Measurements from ENCODE around the gene TBC1D13. TPM values are rescaled to one million over a fixed set of nuclear protein-coding genes. Genes with fewer than 3 reads are reported as not detected.
"Not testable (repeated sequence)": the region's sequence is repeated elsewhere in the genome, so short reads cannot be mapped to it uniquely, and the experiment has no call there.

Gene TBC1D13
- total RNA-seq, 1 donor from 2014 or later, result 27.1 TPM

DNA sequence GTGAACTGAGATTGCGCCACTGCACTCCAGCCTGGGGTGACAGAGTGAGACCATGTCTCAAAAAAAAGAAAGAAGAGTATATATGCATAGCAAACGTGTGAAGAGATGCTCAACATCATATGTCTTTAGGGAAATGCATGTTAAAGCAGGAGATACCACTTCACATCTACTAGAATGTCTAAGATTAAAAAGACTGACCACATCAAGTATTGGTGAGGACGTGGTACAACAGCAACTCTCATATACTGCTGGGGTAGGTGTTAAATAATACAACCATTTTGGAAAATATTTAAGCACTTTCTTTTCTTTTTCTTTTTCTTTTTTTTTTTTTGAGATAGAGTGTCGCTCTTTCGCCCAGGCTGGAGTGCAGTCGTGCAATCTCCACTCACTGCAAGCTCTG is 1.6 kb upstream of the TBC1D13 start:
- TF ChIP-seq, protein P1, sequence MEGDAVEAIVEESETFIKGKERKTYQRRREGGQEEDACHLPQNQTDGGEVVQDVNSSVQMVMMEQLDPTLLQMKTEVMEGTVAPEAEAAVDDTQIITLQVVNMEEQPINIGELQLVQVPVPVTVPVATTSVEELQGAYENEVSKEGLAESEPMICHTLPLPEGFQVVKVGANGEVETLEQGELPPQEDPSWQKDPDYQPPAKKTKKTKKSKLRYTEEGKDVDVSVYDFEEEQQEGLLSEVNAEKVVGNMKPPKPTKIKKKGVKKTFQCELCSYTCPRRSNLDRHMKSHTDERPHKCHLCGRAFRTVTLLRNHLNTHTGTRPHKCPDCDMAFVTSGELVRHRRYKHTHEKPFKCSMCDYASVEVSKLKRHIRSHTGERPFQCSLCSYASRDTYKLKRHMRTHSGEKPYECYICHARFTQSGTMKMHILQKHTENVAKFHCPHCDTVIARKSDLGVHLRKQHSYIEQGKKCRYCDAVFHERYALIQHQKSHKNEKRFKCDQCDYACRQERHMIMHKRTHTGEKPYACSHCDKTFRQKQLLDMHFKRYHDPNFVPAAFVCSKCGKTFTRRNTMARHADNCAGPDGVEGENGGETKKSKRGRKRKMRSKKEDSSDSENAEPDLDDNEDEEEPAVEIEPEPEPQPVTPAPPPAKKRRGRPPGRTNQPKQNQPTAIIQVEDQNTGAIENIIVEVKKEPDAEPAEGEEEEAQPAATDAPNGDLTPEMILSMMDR (conservative IDR thresholded peaks at IDR 0.05; ENCODE audit: low read depth, low read length), result no peak
- H3K4me3 ChIP-seq (ENCODE audit: low read depth, low read length), result no peak overlapping the region
- DNase-seq (ENCODE audit: low read depth), result no peak

DNA sequence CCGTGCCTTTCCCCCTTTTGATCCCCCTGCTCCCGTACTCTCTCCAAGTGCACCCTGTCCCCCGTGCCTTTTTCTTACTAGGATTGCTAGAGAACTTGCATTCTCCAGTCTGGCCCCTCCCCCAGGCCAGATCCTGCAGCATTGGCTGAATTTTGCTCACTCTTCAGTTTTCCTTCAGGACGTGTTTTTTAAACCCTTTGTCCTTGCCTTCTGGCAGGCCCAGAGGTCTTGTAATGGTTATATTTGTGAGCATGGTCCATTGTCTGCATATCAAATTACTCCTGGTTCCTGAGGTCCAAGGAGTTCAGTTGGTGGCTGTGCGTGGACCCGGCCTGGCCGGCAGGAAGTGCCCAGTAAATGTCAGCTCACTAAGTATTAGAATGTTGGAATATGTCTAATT is 606 bp downstream of the TBC1D13 start:
- peak overlapping the region; percentile 97 for H3K4me3 ChIP-seq (ENCODE audit: low read depth, low read length)
- TF ChIP-seq, protein P1 (conservative IDR thresholded peaks at IDR 0.05; ENCODE audit: low read depth, low read length), result no peak
- no peak for DNase-seq (ENCODE audit: low read depth)

DNA sequence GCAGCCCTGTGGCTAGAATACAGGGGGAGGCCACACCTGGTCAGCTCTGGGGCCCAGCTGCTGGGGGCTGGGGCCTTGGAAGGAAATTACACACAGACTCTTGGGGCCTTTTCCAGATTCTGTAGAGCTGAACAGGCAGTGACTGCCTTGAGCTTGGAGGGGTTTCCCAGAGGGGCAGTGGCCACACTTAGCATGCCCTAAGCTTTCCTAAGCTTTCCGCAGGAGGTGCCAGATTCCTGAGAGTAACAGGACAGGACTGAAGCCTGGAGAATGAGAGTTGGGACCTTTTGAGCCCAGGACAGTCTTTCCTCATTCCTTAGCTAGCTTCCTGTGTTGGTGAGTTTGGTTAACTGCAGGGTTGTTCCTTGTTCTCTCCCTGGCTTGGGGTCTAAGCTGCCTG is 1.4 kb downstream of the TBC1D13 start:
- H3K4me3 ChIP-seq (ENCODE audit: low read depth, low read length), result peak overlapping the region; percentile 97
- DNase-seq (ENCODE audit: low read depth), result no peak
- TF ChIP-seq, protein P1 (conservative IDR thresholded peaks at IDR 0.05; ENCODE audit: low read depth, low read length), result no peak

DNA sequence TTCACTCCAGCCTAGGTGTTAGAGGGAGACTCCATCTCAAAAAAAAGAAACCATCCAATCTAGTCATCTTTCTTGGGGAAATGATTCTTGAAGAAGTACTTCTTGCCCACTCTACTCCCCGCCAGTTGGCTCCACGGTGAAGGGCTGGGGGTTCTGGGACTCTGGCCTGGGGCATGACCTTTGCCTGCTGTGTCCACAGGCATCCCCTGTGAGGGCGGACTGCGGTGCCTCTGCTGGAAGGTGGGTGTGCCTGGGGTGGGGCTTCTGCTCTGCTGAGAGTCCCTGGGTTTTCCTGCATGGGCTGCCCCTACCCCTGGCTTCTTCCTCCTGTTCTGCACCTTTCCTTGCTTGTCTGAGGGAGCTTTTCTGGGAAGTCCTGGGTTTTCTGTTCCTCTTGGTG is 3.5 kb downstream of the TBC1D13 start:
- TF ChIP-seq, protein P1 (conservative IDR thresholded peaks at IDR 0.05; ENCODE audit: low read depth, low read length), result no peak
- H3K4me3 ChIP-seq (ENCODE audit: low read depth, low read length), result no peak overlapping the region
- DNase-seq (ENCODE audit: low read depth), result no peak

DNA sequence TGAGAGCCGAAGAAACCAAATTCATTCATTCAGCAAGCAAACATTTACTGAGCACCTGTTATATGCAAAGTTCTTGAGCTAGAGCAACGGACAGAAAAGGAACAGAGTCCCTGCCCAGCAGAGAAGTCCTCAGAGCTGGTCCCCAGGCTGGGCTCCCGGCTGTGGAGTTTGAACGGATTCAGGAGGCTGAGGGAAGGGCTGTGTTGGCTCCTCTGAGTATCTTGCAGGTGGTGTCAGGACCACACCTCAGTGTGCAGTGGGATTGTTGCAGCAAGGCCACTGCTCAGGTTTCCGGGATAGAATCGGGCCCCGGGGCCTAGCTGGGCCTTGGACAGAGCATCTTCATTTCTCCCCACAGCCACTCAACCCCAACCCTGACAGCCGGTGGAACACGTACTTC is 5.1 kb downstream of the TBC1D13 start:
- TF ChIP-seq, protein P1 (conservative IDR thresholded peaks at IDR 0.05; ENCODE audit: low read depth, low read length), result no peak
- no peak overlapping the region for H3K4me3 ChIP-seq (ENCODE audit: low read depth, low read length)
- DNase-seq (ENCODE audit: low read depth), result no peak

DNA sequence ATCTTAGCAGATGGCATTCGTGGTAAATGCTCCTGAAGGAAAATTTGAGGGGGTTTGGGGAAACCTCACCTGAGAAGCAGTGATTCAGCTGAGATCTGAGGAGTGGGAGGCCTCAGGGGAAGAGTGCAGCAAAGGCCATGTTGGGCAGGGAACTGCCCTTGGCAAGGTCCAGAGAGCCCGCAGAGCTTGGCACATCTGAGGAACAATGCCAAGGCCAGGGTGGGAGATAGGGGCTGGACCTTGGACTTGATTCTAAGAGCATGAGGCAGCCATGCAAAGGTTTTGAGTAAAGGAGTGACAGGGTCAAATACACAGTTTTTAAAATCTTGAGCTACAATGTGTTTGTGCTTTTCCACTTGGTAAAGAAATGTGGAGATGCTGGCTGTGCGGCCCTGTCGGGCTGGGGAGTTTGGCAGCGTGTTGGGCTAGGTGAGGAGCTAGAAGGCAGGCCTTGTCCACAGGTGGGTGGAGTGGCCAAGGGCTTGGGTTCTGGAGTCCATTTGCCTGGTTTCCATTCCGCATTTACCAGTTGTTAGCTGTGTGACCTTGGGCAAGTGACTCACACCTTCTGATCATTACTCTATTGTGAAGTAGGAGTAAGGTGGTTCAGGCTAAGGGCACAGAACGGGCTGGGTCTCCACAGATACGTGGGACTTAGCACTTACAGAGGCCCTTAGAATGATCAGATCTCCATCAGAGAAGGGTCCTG is 6.1 kb downstream of the TBC1D13 start:
- DNase-seq (ENCODE audit: low read depth), result no peak
- TF ChIP-seq, protein P1 (conservative IDR thresholded peaks at IDR 0.05; ENCODE audit: low read depth, low read length), result no peak
- H3K4me3 ChIP-seq (ENCODE audit: low read depth, low read length), result no peak overlapping the region

DNA sequence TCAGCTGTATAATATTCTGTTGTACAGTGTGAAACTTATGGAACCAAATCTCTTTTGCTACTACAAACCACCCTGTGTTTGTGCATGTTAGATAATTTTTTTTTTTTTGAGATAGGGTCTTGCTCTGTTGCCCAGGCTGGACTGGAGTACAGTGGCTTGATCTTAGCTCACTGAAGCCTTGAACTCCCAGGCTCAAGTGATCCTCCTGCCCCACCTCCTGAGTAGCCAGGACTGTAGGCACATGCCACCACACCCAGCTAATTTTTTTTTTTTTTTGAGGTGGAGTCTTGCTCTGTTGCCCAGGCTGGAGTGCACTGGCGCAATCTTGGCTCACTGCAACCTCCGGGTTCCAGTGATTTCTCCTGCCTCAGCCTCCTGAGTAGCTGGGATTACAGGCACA is 7.9 kb downstream of the TBC1D13 start:
- DNase-seq (ENCODE audit: low read depth); H3K4me3 ChIP-seq (ENCODE audit: low read depth, low read length): not testable (repeated sequence)
